Measurements from ENCODE around the gene PSMD4.

PSMD4 gene

DNA sequence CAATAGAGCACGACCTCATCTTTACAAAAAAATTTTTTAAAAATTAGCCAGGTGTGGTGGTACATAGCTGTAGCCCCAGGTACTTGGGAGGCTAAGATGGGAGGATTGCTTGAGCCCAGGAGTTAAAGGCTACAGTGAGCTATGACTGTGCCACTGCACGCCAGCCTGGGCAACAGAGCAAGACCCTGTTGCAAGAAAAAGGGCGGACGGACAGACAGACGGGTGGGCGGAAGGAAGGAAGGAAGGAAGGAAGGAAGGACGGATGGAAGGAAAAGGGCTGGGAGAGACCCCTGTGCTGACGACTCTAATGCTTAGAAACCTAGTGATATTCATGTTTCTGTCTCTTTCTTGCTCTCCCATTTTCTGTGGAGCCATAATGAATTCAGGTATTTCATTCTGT lies 58.3 kb downstream of the PSMD4 start:
- Histone ChIP-seq H3K36me3 (ENCODE audit: control insufficient read depth, insufficient read depth, low read length, severe bottlenecking) (peaks cover 50% of the 10 kb centered on the region), H3K4me1 (ENCODE audit: control insufficient read depth, insufficient read depth, low read length) (peaks cover 69% of the 10 kb centered on the region)
- no peak for DNase-seq (ENCODE audit: low read depth)

GRCh38 chr1:151313501-151313900 lies 59.0 kb downstream of the PSMD4 start:
- no peaks in the 10 kb centered on the region for H3K27me3 ChIP-seq (replicated peaks; ENCODE audit: control insufficient read depth, insufficient read depth, low read length)
- H3K4me1 ChIP-seq (ENCODE audit: control insufficient read depth, insufficient read depth, low read length), result peaks cover 69% of the 10 kb centered on the region
- peak; percentile 46 for DNase-seq (ENCODE audit: low read depth)
- H3K9ac ChIP-seq (ENCODE audit: low read length), result peak overlapping the region; percentile 71
- H3K4me3 ChIP-seq (ENCODE audit: low read length), result peak overlapping the region; percentile 43
- no peaks in the 10 kb centered on the region for H3K9me3 ChIP-seq (ENCODE audit: control insufficient read depth, low read length)
- H3K36me3 ChIP-seq (ENCODE audit: control insufficient read depth, insufficient read depth, low read length, severe bottlenecking), result peaks cover 45% of the 10 kb centered on the region

More for the DNA sequence above, 58.3 kb downstream of the PSMD4 start:
- Histone ChIP-seq H3K27me3 (replicated peaks; ENCODE audit: control insufficient read depth, insufficient read depth, low read length) (no peaks in the 10 kb centered on the region), H3K4me3 (ENCODE audit: low read length) (peak overlapping the region; percentile 43), H3K9me3 (ENCODE audit: control insufficient read depth, low read length) (no peaks in the 10 kb centered on the region), H3K9ac (ENCODE audit: low read length) (peak overlapping the region; percentile 83)

- Histone ChIP-seq H3K36me3 (ENCODE audit: control insufficient read depth, insufficient read depth, low read length, severe bottlenecking) (peaks cover 48% of the 10 kb centered on the region), H3K9ac (ENCODE audit: low read length) (peak overlapping the region; percentile 71), H3K27me3 (replicated peaks; ENCODE audit: control insufficient read depth, insufficient read depth, low read length) (no peaks in the 10 kb centered on the region), H3K4me1 (ENCODE audit: control insufficient read depth, insufficient read depth, low read length) (peaks cover 67% of the 10 kb centered on the region), H3K4me3 (ENCODE audit: low read length) (peak overlapping the region; percentile 43), H3K9me3 (ENCODE audit: control insufficient read depth, low read length) (no peaks in the 10 kb centered on the region)
- peak; percentile 93 for DNase-seq (ENCODE audit: low read depth)
Measured at GRCh38 chr1:151314137-151314875, 59.8 kb downstream of the PSMD4 start.

DNA sequence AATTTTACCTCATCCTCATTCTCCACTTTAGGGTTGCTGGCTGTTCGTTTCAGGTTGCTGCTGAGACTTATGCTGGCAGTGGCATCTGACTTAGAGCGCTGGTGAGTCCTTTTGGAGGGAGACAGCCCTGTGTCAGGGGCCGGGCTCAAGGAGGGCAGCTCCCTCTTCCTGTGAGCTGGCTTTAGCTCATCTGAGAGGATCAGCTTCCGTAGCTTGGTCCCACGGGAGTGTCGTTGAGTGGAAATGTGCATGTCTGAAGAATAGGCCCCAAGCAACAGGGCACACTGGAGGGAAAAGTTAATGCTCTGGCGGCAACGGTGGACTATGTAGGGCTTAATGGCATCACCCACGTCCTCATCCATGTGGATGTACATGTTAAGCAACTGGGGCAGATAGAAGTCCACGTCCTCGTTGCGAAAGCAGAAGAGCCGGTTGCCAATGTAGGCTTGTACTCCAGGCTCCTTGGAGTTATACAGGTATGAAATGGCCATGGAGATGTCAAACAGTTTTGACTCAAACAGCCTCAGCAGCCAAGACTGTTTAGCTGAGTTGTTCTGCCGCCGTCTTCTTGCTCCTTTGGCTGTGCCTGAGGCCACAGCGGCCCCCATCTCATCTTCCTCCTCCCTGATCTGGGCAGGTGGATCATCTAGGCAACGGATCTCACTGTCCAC lies 61.2 kb downstream of the PSMD4 start:
- Histone ChIP-seq H3K27me3 (replicated peaks; ENCODE audit: control insufficient read depth, insufficient read depth, low read length) (no peaks in the 10 kb centered on the region), H3K9me3 (ENCODE audit: control insufficient read depth, low read length) (no peaks in the 10 kb centered on the region), H3K9ac (ENCODE audit: low read length) (no peak overlapping the region), H3K36me3 (ENCODE audit: control insufficient read depth, insufficient read depth, low read length, severe bottlenecking) (peaks cover 59% of the 10 kb centered on the region), H3K4me3 (ENCODE audit: low read length) (no peak overlapping the region), H3K4me1 (ENCODE audit: control insufficient read depth, insufficient read depth, low read length) (peaks cover 59% of the 10 kb centered on the region)
- DNase-seq (ENCODE audit: low read depth), result no peak
